A673 (cell line): Measurements from ENCODE around the gene NR2E1. TPM values are rescaled to one million over a fixed set of nuclear protein-coding genes. Genes with fewer than 3 reads are reported as not detected.

Experiments used
- BruUV-seq: library from RNA; stranded (reverse); fragments of 400-500 nt; replicated peaks from 2 replicates; lab custom pipeline; 2021; lab: Mats Ljungman, UMichigan
- CTCF ChIA-PET: fragments of 300-600 bp; sonication (Branson Sonifier 250); formaldehyde crosslinking; loops from one replicate; lab custom pipeline; 2022; ENCODE audit warnings: antibody characterized with exemption; lab: Charles Lee
- POLR2A ChIA-PET: fragments of 300-600 bp; sonication (Branson Sonifier 250); formaldehyde crosslinking; loops from one replicate; lab custom pipeline; 2022; ENCODE audit warnings: antibody characterized with exemption; ENCODE audit not compliant: low non-redundant PET; lab: Charles Lee
- DNase-seq: peaks from one replicate; pipeline ENCODE4 v3.0.0-alpha.2; 2015; ENCODE audit warnings: low spot score
- H3K27ac ChIP-seq: fragments of 200-600 bp; sonication (generic); 2 replicates; pipeline ENCODE4 v1.5.1; 2016; ENCODE audit warnings: mixed run types, low read depth, mild to moderate bottlenecking, mixed read lengths, antibody characterized with exemption, low read length; ENCODE audit not compliant: poor library complexity, severe bottlenecking
- H3K27me3 ChIP-seq: fragments of 200-600 bp; sonication (generic); replicated peaks from 2 replicates; pipeline ENCODE4 v1.6.1; 2017; ENCODE audit warnings: mixed run types, low read depth, mild to moderate bottlenecking, mixed read lengths, antibody characterized with exemption, low read length; ENCODE audit not compliant: insufficient read depth, poor library complexity
- H3K36me3 ChIP-seq: fragments of 200-600 bp; sonication (generic); 2 replicates; pipeline ENCODE4 v1.6.1; 2016; ENCODE audit warnings: mixed run types, mild to moderate bottlenecking, mixed read lengths, antibody characterized with exemption, low read length; ENCODE audit not compliant: insufficient read depth, poor library complexity, severe bottlenecking
- H3K4me1 ChIP-seq: fragments of 200-600 bp; sonication (generic); 2 replicates; pipeline ENCODE4 v1.6.1; 2017; ENCODE audit warnings: mixed run types, mild to moderate bottlenecking, mixed read lengths, antibody characterized with exemption, low read length; ENCODE audit not compliant: insufficient read depth, poor library complexity, severe bottlenecking
- H3K4me3 ChIP-seq: fragments of 200-600 bp; sonication (generic); 2 replicates; pipeline ENCODE4 v1.5.1; 2016; ENCODE audit warnings: low read depth, mixed run types, mild to moderate bottlenecking, mixed read lengths, low read length; ENCODE audit not compliant: poor library complexity, severe bottlenecking
- H3K9me3 ChIP-seq: fragments of 200-600 bp; sonication (generic); 2 replicates; pipeline ENCODE4 v1.6.1; 2016; ENCODE audit warnings: mixed run types, low read depth, mild to moderate bottlenecking, mixed read lengths, antibody characterized with exemption, low read length; ENCODE audit not compliant: poor library complexity, severe bottlenecking
- CTCF ChIP-seq: fragments of 300-800, 200-600 bp; sonication (generic); conservative IDR thresholded peaks from 2 replicates; pipeline ENCODE4 v1.5.1; 2017; ENCODE audit warnings: low read depth, mild to moderate bottlenecking, antibody characterized with exemption, low read length, moderate library complexity, mixed read lengths
- EZH2 ChIP-seq: fragments of 200-600 bp; sonication (generic); IDR thresholded peaks from 2 replicates; pipeline ENCODE4 v1.6.1; 2017; ENCODE audit warnings: borderline replicate concordance, low read depth, mild to moderate bottlenecking, mixed read lengths, antibody characterized with exemption, low read length; ENCODE audit not compliant: poor library complexity, severe bottlenecking
- intact Hi-C: fragments of 100-400 bp; cut with micrococcal nuclease; formaldehyde crosslinking; loops from one replicate; pipeline ENCODE4 v1.10.0; 2022; ENCODE audit not compliant: unreplicated experiment
- total RNA-seq: library from RNA; stranded (reverse); gene quantifications from 2 replicates; pipeline ENCODE4 v1.2.3, GENCODE V29; 2021

The NR2E1 gene
- total RNA-seq, 1 experiment from 2014 or later, result not detected

GRCh38 chr6:108194503-108194902, 28.7 kb downstream of the NR2E1 start:
- Histone ChIP-seq H3K4me1 (no peaks in the 10 kb centered on the region), H3K36me3 (no peaks in the 10 kb centered on the region), H3K4me3 (no peak overlapping the region), H3K9me3 (no peaks in the 10 kb centered on the region), H3K27me3 (peaks cover under 1% of the 10 kb centered on the region), H3K27ac (no peak overlapping the region)
- DNase-seq, result no peak
- no TSS peak for BruUV-seq
- intact Hi-C loops, result no loop called here
- TF ChIP-seq EZH2, result no peak
- TF ChIP-seq CTCF, result no peak
- POLR2A ChIA-PET, result no interaction called here
- CTCF ChIA-PET, result no interaction called here

GRCh38 chr6:108195209-108195608, 29.4 kb downstream of the NR2E1 start:
- H3K27me3 ChIP-seq, result no peaks in the 10 kb centered on the region
- no peak overlapping the region for H3K27ac ChIP-seq
- H3K4me1 ChIP-seq, result no peaks in the 10 kb centered on the region
- CTCF ChIA-PET, result no interaction called here
- no peaks in the 10 kb centered on the region for H3K36me3 ChIP-seq
- TF ChIP-seq CTCF (no peak), EZH2 (no peak)
- H3K9me3 ChIP-seq, result no peaks in the 10 kb centered on the region
- no peak for DNase-seq
- H3K4me3 ChIP-seq, result no peak overlapping the region
- no TSS peak for BruUV-seq
- intact Hi-C loops, result no loop called here
- POLR2A ChIA-PET, result no interaction called here

- TF ChIP-seq CTCF (no peak), EZH2 (no peak)
- no peaks in the 10 kb centered on the region for H3K4me1 ChIP-seq
- H3K27me3 ChIP-seq, result no peaks in the 10 kb centered on the region
- H3K27ac ChIP-seq, result no peak overlapping the region
- intact Hi-C loops, result no loop called here
- BruUV-seq, result no TSS peak
- DNase-seq, result no peak
- no peaks in the 10 kb centered on the region for H3K36me3 ChIP-seq
- no peaks in the 10 kb centered on the region for H3K9me3 ChIP-seq
- H3K4me3 ChIP-seq, result no peak overlapping the region
- CTCF ChIA-PET, result no interaction called here
- POLR2A ChIA-PET, result no interaction called here
Observed at GRCh38 chr6:108198761-108199498, 33.1 kb downstream of the NR2E1 start.
